HG03095 (cell line): ENCODE data around the gene KIFC3.
"Not testable (repeated sequence)": the region's sequence is repeated elsewhere in the genome, so short reads cannot be mapped to it uniquely, and the experiment has no call there.

ENCODE experiments used
- ATAC-seq: cut with Tn5 transposase; IDR thresholded peaks from one replicate; pipeline ENCODE4 v1.9.1; 2021; ENCODE audit warnings: moderate library complexity; ENCODE audit not compliant: unreplicated experiment

The KIFC3 gene

DNA sequence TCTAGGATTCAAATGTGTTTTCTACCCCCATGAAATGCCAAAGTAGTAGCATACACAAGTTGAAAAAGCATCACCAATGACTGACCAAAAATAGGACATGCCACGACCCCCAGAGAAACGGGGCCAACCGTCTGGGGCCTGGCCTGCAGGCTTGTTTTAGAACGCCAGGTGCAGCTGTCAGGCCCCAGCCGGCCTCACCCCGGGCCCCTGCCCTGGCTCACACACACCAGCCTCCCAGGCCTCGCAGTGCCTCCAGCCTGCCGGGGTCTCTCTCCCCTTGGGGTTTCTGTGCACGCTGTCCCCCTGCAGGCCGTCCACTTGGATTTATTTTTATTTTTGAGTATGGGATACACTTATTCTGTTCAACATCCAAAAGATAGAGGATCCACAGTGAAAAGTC is 58.8 kb downstream of the KIFC3 start:
- ATAC-seq: no peak

DNA sequence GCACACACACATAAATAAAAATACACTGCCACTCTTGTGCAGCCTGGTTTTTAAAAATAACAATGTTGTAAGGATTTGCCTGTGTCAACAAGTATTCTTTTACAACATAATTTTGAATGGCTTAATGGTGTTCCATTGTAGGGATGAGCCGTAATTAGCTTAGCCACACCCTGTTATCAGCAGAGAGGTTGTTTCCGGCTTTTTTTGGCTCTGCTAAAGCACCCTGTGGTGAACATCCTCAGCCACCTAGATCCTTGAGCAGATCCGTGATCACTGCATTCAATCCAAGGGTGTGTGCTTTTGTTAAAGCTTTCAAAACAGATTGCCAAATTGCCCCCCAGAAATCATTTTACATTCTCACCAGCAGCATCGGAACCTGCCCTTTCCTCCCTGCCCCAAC is 59.7 kb downstream of the KIFC3 start:
- ATAC-seq: no peak

DNA sequence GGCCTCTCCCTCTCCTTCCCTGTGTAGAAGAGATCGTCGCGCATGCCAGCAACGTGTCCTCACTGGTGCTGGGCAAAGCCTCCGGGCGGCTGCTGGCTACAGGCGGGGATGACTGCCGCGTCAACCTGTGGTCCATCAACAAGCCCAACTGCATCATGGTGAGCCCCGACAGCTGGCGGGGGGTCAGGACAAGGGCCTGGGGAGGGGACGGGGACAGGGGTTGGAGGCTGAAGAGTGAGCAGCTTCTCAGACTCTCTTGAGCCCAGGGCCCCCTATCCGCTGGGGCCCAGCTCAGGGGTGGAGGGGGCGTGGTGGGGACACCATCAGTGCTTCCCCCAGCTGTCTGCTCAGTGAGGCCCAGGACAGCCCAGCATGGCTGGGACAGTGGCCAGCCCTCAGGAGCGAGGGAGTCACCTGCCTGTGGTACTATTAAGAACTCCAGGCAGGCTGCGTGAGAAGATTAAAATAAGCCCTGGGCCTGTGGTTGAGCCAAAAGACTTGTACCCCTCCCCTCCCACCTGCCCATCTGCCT is 60.6 kb downstream of the KIFC3 start:
- ATAC-seq: no peak

DNA sequence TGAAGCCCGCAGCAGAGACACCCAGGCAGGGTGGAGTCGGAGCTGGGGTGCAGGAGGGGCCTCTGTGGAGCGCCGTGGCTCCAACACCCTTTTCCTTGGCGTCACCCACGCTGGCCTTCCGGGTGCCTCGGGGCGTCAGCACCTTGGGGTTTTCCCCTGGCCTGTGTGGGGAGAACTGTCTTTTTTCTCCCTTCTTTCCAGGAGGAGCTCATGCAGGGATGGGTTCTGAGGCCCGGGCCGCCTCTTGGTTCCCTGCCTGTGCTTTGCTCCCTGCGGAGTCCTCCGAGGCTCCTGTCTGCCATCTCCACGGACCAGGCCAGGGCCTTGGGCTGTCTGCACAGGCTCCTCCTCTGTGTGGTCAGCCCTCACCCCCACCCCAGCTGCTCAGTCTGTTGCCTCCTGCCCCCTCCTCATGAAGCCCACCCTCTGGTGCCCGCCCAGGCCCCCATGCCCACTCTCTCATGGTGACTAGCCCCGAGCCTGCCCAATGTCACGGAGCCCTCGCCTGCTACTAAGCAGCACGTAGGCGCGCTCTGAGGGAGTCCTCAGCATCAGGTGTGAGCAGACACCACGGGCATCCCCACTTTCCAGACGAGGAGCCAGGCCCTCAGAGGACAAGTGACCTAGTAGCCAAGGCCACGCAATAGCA is 61.7 kb downstream of the KIFC3 start:
- ATAC-seq: no peak

DNA sequence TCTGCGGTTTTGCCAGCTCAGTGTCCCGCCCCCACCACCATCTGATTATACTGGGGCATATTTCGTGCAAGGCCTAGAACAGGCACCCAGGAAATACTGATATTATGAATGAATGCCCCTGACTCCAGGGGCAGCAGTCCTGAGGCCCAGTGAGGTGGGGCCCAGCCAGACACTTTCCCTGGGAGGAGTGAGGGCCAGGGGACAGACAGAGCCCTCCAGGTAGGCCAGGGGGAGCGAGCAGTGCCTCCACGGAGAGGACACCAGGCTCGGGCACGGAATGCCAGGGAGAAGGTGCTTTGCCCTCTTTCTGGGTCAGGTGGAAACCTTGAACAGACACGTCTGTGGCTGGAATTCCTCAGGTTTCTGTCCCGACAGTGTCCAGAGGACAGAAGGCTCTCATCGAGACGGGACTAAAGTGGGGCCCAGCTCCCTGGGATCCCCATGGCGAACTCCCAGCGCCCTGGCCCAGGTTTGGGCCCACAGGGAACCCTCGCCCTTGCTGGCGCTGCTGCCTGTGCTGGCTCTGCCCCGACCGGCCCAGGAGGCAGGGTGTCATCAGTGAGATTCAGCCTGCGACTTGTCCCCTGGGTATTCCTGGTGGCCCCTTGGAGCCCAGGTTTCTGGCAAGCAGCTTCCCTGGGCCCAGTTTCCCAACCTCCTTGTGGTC is 62.4 kb downstream of the KIFC3 start:
- no peak for ATAC-seq

DNA sequence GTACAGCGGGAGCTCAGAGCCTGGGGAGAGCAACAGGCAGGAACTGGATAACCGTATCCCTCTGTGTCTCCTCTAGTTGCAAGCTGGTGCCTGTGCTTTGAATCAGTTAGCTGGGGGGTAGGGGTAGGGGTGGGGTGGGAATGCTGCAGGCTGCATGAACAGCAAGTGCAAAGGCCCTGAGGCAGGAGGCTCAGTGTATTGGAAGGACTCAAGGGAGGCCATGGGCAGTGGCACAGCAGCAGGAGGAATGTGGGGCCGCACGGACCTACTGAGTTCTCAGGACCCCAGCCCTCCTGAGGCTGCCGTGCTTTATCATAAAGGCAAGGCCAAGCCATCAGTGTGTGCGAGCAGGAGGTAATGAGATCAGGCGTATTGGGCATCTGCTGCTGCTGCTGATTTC is 63.4 kb downstream of the KIFC3 start:
- no peak for ATAC-seq

DNA sequence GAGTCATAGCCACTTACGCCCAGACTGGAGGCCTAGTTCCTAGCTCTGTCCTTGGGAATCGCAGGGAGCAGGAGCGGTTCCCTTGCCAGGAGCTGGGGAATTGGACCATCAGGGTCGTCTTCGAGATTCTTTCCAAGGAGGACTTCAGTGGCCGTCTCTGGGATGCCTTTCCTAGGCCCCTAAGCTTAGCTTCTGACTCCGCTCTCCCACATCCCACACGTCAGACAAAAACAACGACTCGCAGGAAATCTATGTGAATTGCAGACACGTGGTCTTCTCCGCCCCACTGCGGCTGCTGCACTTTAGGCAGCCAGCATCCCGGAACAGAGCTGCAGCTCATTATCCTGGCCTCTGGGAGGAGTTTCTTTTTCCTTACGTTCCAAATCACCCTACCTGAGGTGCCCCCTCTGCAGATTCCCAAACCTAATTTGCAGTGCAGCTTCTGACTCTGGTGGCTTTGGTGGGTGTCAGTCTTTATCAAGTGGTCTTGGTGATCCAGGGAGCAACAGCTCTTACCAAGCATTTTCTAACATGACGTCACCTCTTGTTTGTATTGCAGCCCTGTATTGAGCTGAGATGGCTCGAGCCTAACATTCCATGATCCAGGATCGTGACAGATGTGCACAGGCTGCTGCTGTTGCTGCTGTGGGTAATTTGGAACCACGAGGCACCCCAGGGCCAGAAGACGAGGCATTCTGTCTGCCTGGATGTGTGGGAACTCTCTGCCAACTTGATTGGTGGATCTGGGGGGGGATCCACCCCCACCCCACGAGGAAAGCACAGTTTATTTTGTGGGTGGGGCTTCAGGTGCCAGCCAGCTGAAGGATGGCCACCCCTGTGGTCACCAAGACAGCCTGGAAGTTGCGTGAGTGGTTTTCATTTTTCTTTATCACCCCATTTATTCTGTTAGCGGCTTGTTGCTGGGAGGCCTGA is 65.6 kb downstream of the KIFC3 start:
- no peak for ATAC-seq

DNA sequence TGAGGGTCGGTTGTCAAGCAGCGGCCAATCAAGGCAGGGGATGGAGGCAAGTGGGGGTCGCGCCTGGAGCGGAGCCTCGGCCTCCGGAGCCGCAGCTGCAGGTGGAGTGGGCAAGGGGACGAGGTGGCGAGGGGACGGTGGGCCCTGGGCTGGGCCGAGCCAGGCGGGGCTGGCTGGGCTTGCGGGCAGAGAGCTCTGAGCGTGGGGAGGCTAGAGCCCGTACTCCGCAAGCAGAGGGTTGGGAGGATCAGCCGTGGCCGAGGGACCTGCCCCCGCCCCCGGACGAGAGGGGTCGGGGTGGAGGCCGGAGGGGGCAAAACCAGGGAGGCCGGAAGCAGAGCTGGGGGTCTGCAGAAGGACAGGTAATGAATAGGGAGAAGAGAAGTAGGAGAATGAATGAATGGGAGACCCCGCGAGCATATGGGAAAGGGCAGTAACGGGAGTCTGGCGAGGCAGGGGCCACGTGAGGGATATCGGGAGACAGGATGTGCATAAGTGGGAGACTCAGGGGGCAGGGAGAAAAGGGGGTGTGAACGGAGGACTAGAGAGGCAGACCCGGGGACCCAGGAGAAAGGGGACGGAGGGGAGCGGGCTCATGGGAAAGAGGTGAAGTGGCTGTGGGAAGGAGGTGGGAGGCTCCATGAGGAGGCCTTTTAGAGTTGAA is 66.4 kb downstream of the KIFC3 start, which contains the start of gene KATNB1:
Gene KATNB1, plus strand, starts transcription at position 16 of the 664 bp plus-strand sequence. CDS start 1,474 bp downstream, outside the sequence.
- no peak for ATAC-seq

DNA sequence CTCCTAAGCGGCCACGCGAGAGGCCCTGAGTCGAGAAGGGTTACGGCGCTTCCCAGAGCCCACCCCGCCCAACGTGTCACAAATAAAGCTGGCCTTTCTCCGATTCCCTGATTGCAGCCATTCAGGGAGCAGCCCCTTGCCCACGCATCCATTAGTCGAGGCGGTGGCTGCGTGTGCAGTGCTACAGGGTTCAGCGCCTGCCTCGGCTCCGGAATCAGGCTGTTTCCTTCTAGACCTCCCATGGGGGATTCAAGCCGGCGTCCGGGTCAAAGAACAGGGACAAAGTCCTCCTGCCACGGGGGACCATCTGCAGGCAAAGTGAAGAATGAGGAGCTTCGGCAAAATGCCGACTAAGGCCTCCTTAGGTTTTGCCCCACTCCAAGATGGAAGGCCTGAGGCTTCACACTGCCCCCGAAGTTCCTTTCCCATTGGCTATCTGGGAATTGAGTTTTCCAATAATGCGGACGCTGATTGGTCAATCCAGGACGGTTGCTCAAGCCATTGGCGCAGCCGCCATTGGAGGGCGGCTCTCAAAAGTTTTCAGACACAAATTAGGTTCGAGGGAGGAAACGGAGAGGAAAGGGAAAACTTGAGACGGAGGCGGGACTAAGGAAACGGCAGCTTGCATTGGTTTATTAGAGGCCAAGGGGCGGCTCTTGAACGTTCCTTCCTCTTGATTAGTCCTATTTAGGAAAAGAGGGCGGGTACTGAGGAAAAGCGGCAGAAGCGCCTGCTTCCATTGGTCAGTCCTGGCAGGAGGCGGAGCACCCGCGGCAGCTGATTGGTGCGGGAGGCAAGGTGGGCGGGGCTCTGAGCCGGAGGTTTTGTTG is 67.2 kb downstream of the KIFC3 start:
- peak; percentile 86 for ATAC-seq

DNA sequence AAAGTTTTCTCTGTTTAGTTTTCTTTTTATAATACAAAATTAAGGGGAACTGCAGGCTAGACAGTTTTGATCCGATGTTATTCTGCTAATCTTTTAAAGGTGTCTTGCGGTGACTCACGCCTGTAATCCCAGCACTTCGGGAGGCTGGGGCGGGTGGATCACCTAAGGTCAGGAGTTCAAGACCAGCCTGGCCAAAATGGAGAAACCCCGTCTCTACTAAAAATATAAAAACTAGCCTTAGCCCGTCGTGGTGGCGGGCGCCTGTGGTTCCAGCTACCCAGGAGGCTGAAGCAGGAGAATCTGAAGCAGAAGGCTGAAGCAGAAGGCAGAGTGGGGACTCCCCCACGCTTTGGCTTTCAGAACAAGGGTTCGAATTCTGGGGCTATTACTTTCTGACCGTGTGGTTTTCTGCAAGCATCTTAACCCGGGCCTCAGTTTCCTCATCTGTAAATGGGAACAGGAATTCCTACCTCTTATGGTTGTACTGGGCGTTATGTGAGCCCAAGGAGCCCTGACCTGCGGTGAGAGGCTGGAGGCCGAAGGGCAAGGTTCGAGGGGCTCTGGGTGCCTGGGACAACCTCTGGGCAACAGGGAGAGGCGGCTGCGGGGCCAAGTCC is 67.9 kb downstream of the KIFC3 start:
- ATAC-seq: peak; percentile 0

DNA sequence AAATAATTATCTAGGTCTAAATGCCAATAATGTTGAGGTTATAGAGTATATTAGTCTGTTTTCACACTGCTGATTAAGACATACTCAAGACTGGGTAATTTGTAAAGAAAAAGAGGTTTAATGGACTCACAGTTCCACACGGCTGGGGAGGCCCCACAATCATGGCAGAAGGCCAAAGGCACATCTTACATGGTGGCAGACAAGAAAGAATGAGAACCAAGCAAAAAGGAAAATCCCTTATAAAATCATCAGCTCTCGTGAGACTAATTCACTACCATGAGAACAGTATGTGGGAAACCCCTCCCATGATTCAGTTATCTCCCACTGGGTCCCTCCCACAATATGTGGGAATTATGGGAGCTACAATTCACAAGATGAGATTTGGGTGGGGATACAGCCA is 69.6 kb downstream of the KIFC3 start:
- no peak for ATAC-seq

DNA sequence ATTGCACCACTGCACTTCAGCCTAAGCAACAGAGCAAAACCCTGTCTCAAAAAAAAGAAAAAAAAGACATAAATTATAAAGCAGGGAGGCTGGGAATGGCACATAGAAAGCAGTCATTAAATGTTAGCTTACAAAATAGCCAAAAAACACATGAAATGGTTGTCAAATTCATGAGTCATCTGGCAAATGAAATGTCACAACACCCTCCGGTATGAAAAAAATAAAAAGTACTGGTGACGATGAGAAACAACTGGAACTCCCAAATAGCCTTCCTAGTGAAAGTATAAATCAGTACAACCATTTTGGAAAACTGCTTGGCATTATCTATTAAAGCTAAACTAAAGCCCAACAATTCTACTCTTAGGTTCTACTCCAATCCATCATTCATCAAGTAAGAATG is 70.3 kb downstream of the KIFC3 start:
- no peak for ATAC-seq

DNA sequence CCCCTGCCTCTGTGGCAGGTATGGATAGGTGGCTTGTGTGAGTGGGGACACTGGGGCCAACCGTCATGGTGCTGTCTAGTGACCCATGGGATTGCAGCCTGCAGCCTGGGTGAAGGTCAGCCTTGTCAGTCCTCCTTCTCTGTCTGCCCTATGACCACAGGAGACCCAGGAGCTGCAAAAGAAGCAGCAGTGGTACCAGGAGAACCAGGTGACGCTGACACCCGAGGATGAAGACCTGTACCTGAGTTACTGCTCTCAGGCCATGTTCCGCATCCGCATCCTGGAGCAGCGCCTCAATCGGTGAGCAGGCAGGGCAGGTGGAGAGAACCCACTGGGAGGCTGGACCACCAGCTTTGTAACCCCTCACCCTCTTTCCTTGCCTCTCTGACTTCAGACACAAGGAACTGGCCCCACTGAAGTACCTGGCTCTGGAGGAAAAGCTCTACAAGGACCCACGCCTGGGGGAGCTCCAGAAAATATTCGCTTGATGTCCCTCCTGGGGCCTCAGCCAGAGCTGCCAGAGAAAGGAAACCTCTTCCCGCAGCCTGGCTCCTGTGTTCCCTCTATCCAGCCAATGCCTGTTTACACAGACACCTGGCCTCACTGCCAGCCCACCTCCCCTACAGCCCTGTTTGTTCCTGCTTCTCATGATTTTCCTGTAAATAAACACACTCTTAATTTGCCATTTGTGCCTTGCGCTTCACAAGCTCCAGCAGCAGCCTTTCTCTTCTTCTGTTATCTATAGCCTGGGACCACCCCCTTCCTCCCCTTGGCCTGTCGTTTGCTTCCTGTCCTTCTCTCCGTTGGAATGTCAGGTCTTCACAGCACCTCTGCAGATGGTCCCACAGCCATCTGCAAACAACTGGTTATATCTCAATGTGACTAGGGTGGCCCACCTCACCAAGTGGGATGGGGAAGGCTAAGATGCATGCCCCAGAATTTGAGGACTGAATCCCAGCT is 71.2 kb downstream of the KIFC3 start:
- ATAC-seq: no peak

DNA sequence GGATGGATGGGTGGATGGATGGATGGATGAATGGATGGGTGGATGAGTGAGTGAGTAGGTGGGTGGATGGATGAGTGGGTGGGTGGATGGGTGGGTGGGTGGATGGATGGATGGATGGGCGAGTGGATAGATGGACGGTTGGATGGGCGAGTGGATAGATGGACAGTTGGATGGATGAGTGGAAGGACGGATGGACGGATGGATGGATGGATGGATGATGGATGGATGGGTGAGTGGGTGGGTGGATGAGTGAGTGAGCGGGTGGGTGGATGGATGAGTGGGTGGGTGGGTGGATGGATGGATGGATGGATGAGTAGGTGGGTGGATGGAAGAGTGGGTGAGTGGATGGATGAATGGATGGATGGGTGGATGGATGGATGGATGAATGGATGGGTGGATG is 72.4 kb downstream of the KIFC3 start:
- ATAC-seq: not testable (repeated sequence)

DNA sequence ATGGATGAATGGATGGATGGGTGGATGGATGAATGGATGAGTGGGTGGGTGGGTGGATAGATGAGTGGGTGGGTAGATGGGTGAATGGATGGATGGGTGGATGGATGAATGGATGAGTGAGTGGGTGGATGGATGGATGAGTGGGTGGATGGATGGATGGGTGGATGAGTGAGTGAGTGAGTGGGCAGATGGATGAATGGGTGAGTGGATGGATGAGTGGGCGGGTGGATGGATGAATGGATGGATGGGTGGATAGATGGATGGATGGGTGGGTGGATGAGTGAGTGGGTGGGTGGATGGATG is 73.2 kb downstream of the KIFC3 start:
- no peak for ATAC-seq

DNA sequence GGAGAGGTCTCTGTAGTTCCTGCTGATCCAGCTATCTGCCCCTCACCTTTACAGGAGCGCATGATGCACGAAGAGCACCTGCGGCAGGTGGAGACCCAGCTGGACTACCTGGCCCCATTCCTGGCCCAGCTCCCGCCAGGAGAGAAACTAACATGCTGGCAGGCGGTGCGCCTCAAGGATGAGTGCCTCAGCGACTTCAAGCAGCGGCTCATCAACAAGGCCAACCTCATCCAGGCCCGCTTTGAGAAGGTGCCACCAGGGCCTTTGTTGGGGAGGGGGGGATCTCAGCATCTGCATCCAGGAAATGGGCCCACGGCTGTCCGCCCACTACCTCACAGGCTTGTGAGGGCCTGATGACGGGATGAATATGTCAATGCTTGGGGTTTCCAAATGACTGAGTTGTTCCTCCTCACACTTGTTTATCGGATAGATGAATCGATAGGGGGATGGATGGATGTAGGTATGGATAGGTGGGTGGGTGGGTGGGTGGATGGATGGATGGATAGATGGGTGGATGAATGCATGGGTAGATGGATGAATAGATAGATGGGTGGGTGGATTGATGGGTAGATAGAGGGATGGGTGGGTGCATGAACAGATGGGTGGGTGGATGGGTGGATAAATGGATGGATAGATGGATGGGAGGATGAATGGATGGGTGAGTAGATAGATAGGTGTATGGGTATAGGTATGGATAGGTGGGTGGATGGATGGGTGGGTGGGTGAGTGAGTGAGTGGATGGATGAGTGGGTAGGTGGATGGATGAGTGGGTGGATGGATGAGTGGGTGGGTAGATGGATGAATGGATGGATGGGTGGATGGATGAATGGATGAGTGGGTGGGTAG is 73.7 kb downstream of the KIFC3 start:
- no peak for ATAC-seq

DNA sequence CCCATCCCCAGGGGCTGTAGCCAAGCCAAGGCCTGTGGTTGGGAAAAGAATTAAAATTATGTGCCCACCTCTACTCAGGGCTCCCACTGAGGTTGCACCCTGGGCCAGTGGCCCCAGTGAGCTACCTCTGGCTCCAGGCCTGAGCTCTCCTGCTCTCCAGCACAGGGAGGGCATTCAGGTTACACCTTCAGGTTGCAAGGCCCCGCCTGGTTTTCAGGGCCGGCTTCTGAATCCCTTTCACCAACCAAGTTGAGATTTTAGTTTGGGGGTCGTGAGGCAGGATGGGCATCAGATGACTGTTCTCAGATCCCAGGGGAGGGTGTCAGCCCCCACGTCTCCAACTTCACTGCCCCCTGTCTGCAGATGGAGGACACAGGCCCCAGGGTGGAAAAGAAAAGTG is 74.7 kb downstream of the KIFC3 start:
- no peak for ATAC-seq

DNA sequence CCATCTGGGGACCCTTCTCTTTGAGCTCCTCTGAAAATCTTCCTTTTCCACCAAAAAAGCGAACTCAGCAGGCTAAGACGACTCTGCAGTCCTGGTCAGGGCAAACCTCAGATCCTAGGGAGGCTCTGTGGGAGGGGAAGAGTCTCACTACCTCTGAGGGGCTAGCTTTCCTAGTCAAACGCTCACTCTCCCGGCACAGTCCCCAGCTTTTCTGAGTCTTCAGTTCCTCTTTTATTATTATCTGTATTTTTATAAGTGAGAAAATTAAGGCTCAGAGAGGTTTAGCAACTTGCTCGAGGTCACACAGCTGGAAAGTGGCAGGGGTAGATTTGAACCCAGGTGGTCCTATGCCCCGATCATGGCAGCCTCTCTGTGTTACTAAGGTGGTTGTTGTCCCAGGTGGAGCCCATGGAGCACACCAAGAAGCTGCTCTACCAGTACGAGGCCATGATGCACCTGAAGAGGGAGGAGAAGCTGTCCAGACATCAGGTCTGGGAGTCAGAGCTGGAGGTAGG is 75.8 kb downstream of the KIFC3 start:
- ATAC-seq: no peak
